Left cardiac atrium (tissue), 4 donors: ENCODE data around the gene KCND2. TPM values are rescaled to one million over a fixed set of nuclear protein-coding genes. Genes with fewer than 3 reads are reported as not detected.
A peak's percentile ranks its signal among the peaks of the same experiment; 100 is the strongest.
"Not testable (repeated sequence)": the region's sequence is repeated elsewhere in the genome, so short reads cannot be mapped to it uniquely, and the experiment has no call there.

ENCODE experiments used
- ATAC-seq, 2 donors: fragments of 200-7000 bp; cut with Tn5 transposase; one replicate each; pipeline ENCODE4 v1.9.1; 2020; ENCODE audit warnings: mild to moderate bottlenecking in 2 of 2, moderate library complexity in 2 of 2
- DNase-seq: peaks from one replicate; pipeline ENCODE4 v3.0.0-alpha.2; 2020
- intact Hi-C, 2 donors: fragments of 100-400 bp; cut with DNase I; formaldehyde crosslinking; loops; one replicate each; pipeline versions ENCODE4 v1.14.1 to v1.15.1; 2022 to 2023
- total RNA-seq, 2 donors: library from RNA; stranded (reverse); fragmentation: NEBNext Ultra II Directional; extraction: Animal tissue kit (Norgen Biotek cat#: 25700); gene quantifications; one replicate each; pipeline ENCODE4 v1.2.1, GENCODE V29; 2021
- donor health status: DM: no; HTN: yes; CAD: no.
- donor health status: DM: no; HTN: yes; CAD: no; lungs with severe emphysema.
- donor health status: DM: yes; HTN: yes; CAD: no.
- donor health status: Dilated cardiomyopathy.

The KCND2 gene
- total RNA-seq, 2 donors from 2014 or later = 0.21 to 0.41 TPM

DNA sequence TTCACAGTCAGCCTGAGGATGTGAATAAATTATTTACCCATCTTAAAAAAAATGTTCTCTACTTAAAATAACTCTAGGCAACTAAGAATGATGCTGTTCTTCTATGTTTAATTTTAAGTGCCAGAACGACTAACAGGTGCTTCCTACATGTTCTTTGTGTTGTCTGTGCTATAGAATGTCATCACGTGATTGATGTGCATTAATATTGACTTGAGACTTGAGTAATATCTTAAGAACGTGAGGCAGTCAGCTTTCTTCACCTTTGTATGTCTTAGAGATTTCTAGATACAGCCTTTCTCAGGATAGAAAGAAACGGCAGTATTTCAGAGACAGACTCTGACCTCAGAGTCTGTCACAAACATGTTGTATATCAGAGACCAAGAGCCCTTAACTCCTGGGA, 274.6 kb downstream of the KCND2 start:
- ATAC-seq (no peak), DNase-seq (no peak)
- intact Hi-C loops = no loop called here

DNA sequence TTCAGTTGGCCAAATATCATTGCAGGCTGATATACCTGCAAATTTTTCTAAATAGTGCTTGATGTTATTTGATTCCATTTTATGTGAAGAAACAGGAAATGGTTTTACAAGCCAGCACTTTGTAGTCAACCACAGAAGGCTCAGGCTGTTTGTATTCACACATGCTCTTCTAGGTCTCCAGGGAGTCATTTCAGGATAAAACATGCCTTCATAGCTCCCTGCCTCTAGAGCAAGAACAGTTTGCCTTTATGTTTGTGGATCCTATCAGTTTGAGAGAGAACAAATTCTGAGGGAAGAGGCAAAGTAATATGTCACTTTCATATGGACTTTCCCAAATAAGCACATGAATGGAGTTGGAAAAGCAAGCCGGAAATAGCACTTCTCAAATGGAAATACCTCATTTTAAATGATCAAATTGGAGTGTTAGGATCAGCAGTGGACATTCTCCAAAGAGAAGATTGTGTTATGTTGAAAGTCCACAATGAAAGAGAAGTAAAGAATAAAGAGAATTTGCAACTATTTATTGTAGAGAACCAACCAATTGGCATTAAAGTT, 277.6 kb downstream of the KCND2 start:
- no peak for DNase-seq
- no peak for ATAC-seq
- intact Hi-C loops = no loop called here

DNA sequence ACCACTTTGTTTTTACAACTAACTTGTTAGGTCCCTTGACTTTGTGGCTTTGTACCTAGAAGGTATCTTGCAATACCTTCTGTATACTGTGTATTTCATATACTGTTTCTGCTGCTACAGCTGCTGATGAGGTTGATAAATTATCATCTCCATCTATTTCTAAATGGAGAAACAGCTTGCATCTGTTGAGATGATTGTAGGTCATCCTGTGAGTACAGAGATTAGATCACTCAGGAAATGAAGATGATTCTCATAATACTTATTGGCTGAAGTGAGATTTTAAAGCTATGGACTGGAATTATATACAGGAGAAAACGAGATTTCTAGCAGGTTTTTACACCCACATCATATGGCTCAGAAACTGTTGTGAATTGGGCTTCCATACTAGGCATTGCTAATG, 280.5 kb downstream of the KCND2 start:
- intact Hi-C loops = no loop called here
- no peak for ATAC-seq
- no peak for DNase-seq

DNA sequence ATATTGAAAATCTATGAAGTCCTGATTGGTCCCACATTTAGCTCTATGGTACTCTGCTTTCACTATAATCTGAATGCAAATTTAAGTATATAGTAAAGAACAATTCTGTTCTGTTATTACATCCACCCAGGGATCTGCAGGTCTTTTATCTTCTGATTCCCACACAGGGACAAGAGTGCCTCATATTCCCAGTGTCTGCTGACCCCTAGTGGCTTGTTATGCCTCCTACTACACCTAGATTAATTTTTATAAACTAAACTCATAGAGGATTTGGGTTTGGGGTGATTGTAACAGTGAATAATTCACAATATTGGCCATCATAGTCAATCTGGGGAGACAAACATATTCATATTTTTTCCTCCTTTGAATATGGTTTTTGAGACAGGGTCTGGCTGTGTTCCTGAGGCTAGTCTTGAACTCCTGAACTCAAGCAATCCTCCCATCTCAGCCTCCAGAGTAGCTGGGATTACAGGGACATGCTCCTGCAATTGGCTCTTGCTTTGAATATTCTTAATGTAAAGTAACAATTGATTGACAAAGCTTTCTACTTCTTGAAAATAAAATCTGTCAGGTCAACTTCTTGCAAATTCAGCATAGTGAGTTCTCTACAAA, 282.1 kb downstream of the KCND2 start:
- DNase-seq (no peak), ATAC-seq (peak; percentile 30)
- intact Hi-C loops = no loop called here

GRCh38 chr7:120564145-120564544, 291.2 kb downstream of the KCND2 start:
- DNase-seq = no peak
- ATAC-seq = no peak
- intact Hi-C loops = no loop called here

- ATAC-seq (no peak), DNase-seq (no peak)
- intact Hi-C loops = no loop called here
These were observed 294.2 kb downstream of the KCND2 start for GRCh38 chr7:120567204-120567603.

- intact Hi-C loops, DNase-seq, ATAC-seq: not testable (repeated sequence)
These were observed 305.7 kb downstream of the KCND2 start for GRCh38 chr7:120578657-120579056.

- intact Hi-C loops = no loop called here
- no peak for ATAC-seq
These were observed 309.9 kb downstream of the KCND2 start for GRCh38 chr7:120582916-120583315.

DNA sequence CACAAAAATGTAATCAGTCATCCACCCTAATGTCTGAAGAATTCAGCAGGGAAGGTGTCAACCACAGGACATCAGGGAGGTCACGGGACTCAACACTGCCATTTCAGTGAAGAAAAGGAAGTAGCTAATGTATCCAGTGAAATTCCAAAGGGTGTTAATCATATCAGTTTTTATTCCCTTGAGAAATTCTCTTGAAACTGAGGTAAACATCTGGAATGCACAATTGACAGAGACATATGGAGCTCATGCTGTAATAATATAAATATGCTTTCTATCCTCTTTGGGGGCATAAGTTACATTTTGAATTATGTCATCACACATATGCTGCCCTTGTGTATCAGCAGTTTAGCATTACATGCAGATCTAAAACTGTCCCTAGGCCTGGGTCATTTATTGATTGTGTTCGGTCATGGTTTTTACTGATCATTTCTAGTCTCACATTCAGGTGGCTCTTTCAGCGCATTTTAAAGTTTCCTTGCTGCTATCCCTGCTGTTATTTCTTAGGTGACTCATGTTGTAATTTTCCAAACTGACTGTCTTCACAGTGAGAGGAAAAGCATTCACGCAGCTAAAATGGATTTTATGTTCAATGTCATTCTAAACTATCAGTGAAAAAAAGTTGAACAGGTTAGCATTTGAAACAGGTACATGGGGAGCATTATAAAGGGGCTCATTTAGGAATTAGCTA, 311.1 kb downstream of the KCND2 start:
- ATAC-seq (no peak), DNase-seq (no peak)

More at GRCh38 chr7:120582916-120583315, 309.9 kb downstream of the KCND2 start:
- DNase-seq = no peak

GRCh38 chr7:120586571-120586970, 313.6 kb downstream of the KCND2 start:
- ATAC-seq = no peak
- no peak for DNase-seq
- intact Hi-C loops = no loop called here

More for the DNA sequence above, 311.1 kb downstream of the KCND2 start:
- intact Hi-C loops = no loop called here

GRCh38 chr7:120587243-120587642, 314.3 kb downstream of the KCND2 start:
- DNase-seq (no peak), ATAC-seq (no peak)
- intact Hi-C loops = no loop called here

GRCh38 chr7:120588416-120588815, 315.4 kb downstream of the KCND2 start:
- ATAC-seq (no peak), DNase-seq (no peak)
- intact Hi-C loops = no loop called here

GRCh38 chr7:120588862-120589261, 315.9 kb downstream of the KCND2 start:
- DNase-seq (no peak), ATAC-seq (no peak)
- intact Hi-C loops = no loop called here

DNA sequence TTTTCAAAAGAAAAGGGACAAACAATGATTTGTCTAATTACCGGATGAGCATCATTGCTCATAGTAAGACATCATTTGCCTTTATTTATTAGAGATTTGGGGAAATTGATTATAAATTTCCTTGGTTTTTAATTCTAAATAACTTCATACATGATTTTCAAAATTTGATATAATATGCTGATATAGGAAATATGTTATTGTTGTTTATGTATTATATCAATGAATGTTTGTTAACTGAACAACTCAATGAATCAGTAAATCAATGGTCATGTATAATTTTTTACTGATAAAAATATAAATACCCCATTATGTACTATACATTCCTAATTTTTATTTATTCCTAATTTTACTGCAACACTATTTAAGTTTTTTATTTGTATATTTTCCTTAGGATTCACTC, 327.6 kb downstream of the KCND2 start:
- intact Hi-C loops = no loop called here
- ATAC-seq = no peak
- DNase-seq = no peak

GRCh38 chr7:120603366-120603765, 330.4 kb downstream of the KCND2 start:
- ATAC-seq = no peak
- intact Hi-C loops = no loop called here
- no peak for DNase-seq

GRCh38 chr7:120609136-120609753, 336.3 kb downstream of the KCND2 start:
- intact Hi-C loops = no loop called here
- ATAC-seq = no peak
- no peak for DNase-seq

GRCh38 chr7:120611975-120612374, 339.0 kb downstream of the KCND2 start:
- ATAC-seq (no peak), DNase-seq (no peak)
- intact Hi-C loops = no loop called here

DNA sequence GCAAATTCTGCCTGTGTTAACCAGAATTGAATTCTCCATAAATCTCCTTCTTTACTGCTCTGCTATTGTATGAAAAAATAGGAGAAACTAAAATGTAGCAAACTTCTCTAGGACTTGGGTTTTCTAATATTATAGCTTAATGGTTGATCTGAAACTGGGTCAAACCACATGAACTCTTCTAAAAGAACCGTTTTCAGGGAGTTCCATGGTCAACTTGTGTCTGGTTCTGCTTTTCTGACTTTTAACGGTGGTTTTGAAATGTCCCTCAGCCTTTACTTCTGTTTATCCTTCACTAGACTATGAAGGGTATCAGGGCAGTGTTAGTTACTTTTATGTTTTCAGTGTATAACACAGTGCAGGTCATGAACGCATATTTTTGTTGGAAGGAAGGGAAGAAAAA, 342.7 kb downstream of the KCND2 start:
- intact Hi-C loops = no loop called here
- DNase-seq = no peak
- no peak for ATAC-seq

DNA sequence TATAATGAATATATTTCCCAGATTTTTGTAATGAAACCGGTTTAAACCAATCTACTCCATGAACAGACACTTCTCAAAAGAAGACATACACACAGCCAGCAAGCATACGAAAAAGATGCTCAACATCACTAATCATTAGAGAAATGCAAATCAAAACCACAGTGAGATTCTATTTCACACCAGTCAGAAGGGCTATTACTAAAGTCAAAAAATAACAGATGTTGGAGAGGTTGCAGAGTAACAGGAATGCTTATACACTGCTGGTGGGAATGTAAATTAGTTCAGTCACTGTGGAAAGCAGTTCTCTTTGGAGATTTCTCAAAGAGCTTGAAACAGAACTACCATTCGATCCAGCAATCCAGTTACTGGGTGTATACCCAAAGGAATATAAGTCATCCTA, 344.3 kb downstream of the KCND2 start:
- intact Hi-C loops = no loop called here
- DNase-seq = no peak
- no peak for ATAC-seq

DNA sequence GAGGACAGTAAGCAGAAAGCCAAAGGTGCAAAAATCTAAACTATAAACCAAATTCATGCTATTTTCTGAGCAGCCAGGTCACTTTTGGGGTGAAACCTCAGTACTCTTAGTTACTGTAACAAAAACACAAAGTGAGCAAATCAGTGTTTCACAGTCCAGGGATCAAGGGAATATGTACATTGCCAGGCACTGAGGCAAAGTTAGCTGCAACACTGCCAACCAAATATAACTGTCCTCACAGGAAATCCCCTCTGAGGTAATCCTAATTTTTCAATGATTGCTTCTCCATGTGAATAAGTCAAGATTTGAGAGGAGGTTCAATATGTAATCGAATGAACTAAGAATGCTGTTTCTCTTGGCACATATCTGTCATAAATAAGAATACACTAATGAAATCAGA, 355.3 kb downstream of the KCND2 start:
- intact Hi-C loops = no loop called here
- DNase-seq (no peak), ATAC-seq (no peak)
